Chondrocyte (in vitro differentiated cells): Measurements from ENCODE around the gene SMAD9. TPM values are rescaled to one million over a fixed set of nuclear protein-coding genes. Genes with fewer than 3 reads are reported as not detected.
A peak's percentile ranks its signal among the peaks of the same experiment; 100 is the strongest.

Experiments
- DNase-seq: peaks from one replicate; pipeline ENCODE4 v3.0.0; 2021; ENCODE audit warnings: mixed read lengths, low spot score
- H3K27ac Mint-ChIP-seq: one replicate; pipeline ENCODE4 v1.8.0; 2021; ENCODE audit warnings: mild to moderate bottlenecking, moderate library complexity, mixed read lengths; ENCODE audit not compliant: unreplicated experiment
- H3K27me3 Mint-ChIP-seq: 2 replicates; pipeline ENCODE4 v1.8.0; 2021; ENCODE audit warnings: low read depth, mixed read lengths
- H3K36me3 Mint-ChIP-seq: 2 replicates; pipeline ENCODE4 v1.8.0; 2021; ENCODE audit warnings: low read depth, mixed read lengths
- H3K4me1 Mint-ChIP-seq: 2 replicates; pipeline ENCODE4 v1.8.0; 2021; ENCODE audit warnings: low read depth, mild to moderate bottlenecking, mixed read lengths
- H3K4me3 Mint-ChIP-seq: one replicate; pipeline ENCODE4 v1.8.0; 2021; ENCODE audit warnings: mild to moderate bottlenecking, moderate library complexity, mixed read lengths; ENCODE audit not compliant: unreplicated experiment
- H3K9me3 Mint-ChIP-seq: 2 replicates; pipeline ENCODE4 v1.8.0; 2021; ENCODE audit warnings: low read depth, mixed read lengths
- total RNA-seq: library from RNA; stranded (reverse); gene quantifications from 3 replicates; pipeline ENCODE4 v1.2.1, GENCODE V29; 2021
- TF ChIP-seq, protein P1 (sequence below): fragments of 200-600 bp; sonication (generic); IDR thresholded peaks from 2 replicates; pipeline ENCODE4 v1.5.0; 2021; ENCODE audit warnings: antibody characterized with exemption, mild to moderate bottlenecking, moderate library complexity

The SMAD9 gene
- total RNA-seq, 1 donor from 2014 or later: 8.9 TPM

DNA sequence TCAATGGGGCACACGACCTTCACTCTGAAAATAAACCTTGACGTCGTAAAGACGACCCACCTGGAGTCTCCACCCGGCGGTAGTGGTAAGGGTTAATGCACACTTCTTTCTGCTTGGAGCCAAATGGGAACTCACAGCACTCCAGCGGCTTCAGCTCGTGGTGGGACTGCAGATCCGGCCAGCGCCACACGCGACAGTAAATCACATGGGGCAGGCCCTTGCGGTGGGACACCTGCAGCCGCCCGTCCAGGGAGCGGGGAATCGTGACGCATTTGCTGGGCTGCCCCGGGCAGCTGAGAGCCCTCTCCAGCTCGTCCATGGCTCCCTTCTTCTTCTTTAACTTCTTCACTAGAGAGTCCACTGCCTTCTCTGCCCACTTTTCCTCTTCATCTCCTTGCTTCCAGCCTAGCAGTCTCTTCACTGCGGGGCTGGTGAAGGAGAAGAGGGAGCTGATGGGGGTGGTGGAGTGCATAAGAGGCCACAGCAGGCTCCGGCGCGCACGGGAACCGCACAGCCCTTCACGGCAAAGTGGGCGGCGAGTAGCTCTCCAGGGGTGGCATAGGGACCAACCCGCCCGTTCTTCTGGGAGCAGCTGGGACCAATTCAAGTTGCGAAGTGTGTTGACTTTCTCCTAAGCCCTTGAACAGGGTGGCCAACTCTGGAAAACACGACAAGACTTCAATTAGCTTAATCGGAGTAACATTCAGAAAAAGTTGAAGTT lies 40.7 kb downstream of the SMAD9 start:
- Mint-ChIP-seq H3K27ac (no peak overlapping the region), H3K27me3 (no peaks in the 10 kb centered on the region), H3K36me3 (peaks cover 14% of the 10 kb centered on the region), H3K9me3 (no peaks in the 10 kb centered on the region), H3K4me3 (no peak overlapping the region), H3K4me1 (peaks cover 13% of the 10 kb centered on the region)
- no peak for DNase-seq
- TF ChIP-seq, protein P1, sequence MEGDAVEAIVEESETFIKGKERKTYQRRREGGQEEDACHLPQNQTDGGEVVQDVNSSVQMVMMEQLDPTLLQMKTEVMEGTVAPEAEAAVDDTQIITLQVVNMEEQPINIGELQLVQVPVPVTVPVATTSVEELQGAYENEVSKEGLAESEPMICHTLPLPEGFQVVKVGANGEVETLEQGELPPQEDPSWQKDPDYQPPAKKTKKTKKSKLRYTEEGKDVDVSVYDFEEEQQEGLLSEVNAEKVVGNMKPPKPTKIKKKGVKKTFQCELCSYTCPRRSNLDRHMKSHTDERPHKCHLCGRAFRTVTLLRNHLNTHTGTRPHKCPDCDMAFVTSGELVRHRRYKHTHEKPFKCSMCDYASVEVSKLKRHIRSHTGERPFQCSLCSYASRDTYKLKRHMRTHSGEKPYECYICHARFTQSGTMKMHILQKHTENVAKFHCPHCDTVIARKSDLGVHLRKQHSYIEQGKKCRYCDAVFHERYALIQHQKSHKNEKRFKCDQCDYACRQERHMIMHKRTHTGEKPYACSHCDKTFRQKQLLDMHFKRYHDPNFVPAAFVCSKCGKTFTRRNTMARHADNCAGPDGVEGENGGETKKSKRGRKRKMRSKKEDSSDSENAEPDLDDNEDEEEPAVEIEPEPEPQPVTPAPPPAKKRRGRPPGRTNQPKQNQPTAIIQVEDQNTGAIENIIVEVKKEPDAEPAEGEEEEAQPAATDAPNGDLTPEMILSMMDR: no peak

DNA sequence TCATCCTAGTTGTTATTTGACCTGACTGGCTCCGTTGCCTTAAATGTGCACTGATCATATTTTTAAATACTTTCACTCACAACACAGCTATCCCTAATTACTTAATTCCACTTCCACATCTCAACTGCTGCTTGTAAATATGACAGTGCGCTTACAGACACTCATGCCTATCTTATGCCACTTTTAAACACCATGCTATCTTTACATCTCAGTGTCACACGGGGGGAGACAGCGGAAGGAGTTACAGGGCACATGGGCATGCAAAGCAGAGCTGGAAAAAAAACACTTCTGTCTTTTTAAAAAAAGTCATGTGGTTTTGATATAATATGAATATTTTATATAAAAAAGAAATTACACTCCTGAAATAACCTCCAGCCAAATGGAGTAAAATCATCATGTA lies 44.1 kb downstream of the SMAD9 start:
- no peaks in the 10 kb centered on the region for H3K27me3 Mint-ChIP-seq
- H3K4me1 Mint-ChIP-seq: peaks cover 2% of the 10 kb centered on the region
- no peak overlapping the region for H3K4me3 Mint-ChIP-seq
- H3K9me3 Mint-ChIP-seq: no peaks in the 10 kb centered on the region
- TF ChIP-seq, protein P1: no peak
- H3K36me3 Mint-ChIP-seq: peaks cover 20% of the 10 kb centered on the region
- DNase-seq: no peak
- no peak overlapping the region for H3K27ac Mint-ChIP-seq

DNA sequence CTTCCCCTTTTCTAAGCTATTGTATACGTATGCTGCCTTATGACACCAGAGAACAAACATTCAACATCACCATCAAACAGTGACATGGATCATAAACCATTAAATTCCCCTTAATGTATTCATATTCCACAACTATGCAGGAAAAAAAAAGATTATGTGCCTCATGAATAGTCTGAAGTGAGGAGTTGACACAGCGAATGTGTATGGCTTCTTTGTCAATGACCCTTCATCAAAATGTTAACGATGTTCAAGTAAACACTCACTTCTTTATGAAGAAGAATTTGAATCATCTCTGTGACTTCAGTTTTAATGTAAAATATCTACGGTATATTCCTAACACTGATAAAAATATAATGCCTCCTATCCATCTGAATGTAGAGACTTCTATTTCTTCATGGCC lies 44.6 kb downstream of the SMAD9 start:
- Mint-ChIP-seq H3K9me3 (no peaks in the 10 kb centered on the region), H3K27me3 (no peaks in the 10 kb centered on the region), H3K4me3 (no peak overlapping the region), H3K27ac (no peak overlapping the region), H3K4me1 (no peaks in the 10 kb centered on the region), H3K36me3 (peaks cover 20% of the 10 kb centered on the region)
- TF ChIP-seq, protein P1: no peak
- DNase-seq: no peak

DNA sequence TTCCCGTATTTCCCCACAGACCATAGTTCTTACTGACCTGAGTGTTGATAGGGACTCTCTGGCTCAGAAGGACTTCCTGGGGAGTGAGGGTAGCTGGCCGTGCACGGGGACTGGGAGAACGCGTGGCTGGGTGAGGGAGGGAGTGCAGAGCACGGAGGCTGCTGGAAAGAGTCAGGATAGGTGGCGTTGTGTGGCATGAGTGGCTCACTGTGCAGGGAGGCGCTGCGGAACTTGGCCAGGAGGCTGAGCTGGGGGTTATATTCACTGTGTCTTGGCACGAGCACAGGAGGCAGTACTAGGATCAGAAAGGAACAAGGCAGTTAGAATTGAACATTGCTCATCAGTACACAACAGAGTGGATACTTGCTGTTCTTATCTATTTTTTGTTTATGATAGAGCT lies 47.4 kb downstream of the SMAD9 start:
- DNase-seq: no peak
- Mint-ChIP-seq H3K27me3 (no peaks in the 10 kb centered on the region), H3K4me3 (no peak overlapping the region), H3K36me3 (peaks cover 7% of the 10 kb centered on the region), H3K4me1 (no peaks in the 10 kb centered on the region), H3K9me3 (no peaks in the 10 kb centered on the region), H3K27ac (peak overlapping the region; percentile 4)
- TF ChIP-seq, protein P1: no peak

DNA sequence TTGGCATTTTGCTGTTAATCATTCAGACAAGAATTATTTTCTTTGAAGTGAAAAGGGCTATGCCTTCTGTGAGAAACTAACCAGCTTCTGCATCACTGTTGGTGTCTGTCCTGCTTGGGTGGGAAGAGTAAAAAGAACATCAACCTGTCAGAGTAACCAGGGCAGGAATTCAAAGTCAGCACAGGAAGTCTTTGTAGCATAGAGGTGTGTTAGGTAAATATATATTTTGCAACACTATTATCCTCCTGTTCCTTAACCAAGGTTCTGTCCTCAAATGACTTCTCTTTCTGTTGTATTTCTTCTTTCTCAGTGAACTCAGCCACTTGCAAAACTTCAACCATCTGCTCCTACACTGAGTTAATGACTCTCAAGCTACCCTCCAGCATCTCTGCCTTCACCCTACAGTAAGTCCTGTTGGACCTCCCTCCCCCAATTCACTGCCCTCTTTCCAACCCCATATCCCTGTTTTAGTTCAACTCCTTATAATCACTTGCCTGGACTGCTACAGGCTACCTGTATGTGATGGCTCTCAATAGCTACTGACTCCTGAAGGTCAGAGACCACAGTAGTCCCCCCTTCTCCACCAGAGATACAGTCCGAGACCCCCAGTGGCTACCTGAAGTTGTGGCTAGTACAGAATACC lies 49.9 kb downstream of the SMAD9 start:
- Mint-ChIP-seq H3K4me3 (no peak overlapping the region), H3K36me3 (peaks cover 12% of the 10 kb centered on the region), H3K9me3 (no peaks in the 10 kb centered on the region), H3K27me3 (no peaks in the 10 kb centered on the region), H3K4me1 (no peaks in the 10 kb centered on the region), H3K27ac (no peak overlapping the region)
- DNase-seq: no peak
- TF ChIP-seq, protein P1: no peak
